CD4-positive, alpha-beta T cell treated with Interleukin-15 for 1 hour (primary cell): ENCODE results near the gene SLFN11.
"Not testable (repeated sequence)": the region's sequence is repeated elsewhere in the genome, so short reads cannot be mapped to it uniquely, and the experiment has no call there.

ENCODE experiments used
- DNase-seq: peaks from one replicate; pipeline ENCODE4 v3.0.0-alpha.2; 2020

The SLFN11 gene, protein sequence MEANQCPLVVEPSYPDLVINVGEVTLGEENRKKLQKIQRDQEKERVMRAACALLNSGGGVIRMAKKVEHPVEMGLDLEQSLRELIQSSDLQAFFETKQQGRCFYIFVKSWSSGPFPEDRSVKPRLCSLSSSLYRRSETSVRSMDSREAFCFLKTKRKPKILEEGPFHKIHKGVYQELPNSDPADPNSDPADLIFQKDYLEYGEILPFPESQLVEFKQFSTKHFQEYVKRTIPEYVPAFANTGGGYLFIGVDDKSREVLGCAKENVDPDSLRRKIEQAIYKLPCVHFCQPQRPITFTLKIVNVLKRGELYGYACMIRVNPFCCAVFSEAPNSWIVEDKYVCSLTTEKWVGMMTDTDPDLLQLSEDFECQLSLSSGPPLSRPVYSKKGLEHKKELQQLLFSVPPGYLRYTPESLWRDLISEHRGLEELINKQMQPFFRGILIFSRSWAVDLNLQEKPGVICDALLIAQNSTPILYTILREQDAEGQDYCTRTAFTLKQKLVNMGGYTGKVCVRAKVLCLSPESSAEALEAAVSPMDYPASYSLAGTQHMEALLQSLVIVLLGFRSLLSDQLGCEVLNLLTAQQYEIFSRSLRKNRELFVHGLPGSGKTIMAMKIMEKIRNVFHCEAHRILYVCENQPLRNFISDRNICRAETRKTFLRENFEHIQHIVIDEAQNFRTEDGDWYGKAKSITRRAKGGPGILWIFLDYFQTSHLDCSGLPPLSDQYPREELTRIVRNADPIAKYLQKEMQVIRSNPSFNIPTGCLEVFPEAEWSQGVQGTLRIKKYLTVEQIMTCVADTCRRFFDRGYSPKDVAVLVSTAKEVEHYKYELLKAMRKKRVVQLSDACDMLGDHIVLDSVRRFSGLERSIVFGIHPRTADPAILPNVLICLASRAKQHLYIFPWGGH

DNA sequence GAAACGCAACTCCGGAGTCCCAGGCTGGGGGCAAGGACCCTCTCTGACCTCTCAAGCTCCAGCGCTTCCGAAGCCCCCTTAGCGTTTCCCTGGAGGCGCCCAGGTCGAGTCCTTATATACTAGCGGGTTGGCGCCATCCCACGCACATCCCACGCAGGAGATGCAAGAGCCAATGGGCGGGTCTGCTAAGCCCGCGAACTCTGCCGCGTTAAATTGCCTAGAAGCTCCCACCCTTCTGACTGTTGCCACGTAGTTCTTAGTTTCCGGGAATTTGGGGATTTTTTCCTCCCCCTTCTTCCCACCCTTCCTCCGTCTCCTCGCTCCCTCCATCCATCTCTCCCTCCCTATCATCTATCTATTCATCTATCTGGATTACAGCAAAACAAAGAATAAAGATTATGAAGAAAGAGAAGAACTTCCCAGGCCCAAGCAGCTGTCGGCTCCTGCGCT lies at the start of gene SLFN11:
TSS of gene SLFN11 (minus strand) at position 88 of the 450 bp plus-strand sequence. CDS start 9,814 bp downstream, outside the sequence.
- DNase-seq = peak; percentile 91

DNA sequence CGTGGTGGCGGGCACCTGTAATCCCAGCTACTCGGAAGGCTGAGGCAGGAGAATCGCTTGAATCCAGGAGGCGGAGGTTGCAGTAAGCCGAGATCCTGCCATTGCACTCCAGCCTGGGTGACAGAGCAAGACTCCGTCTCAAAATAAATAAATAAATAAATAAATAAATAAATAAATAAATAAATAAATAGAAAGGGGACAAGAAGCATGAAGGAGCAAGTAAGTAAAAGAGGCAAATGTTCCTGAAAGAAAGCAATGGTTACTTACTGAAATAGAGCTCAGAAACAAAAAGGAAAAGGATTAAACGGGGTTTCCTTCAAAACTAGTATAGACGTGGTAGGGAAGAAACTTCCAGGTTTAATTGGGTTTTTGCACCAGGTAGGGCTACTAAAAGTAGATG lies 47.6 kb upstream of the SLFN11 start:
- DNase-seq = not testable (repeated sequence)

DNA sequence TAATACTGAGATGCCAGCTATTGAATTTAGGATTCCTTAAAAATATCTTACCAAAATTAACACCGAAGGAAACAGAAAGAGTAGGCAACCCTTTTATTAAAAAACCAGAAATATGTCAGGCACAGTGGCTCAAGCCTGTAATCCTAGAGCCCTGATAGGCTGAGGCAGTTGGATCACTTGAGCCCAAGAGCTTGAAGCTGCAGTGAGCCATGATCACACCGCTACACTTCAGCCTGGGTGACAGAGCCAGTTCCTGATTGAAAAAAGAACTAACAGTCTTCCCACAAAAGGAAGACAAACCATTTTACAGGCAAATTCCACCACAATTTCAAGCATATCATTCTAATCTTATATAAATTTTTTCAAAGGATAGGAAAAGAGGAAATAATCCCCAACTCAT lies 43.2 kb upstream of the SLFN11 start:
- DNase-seq = no peak

DNA sequence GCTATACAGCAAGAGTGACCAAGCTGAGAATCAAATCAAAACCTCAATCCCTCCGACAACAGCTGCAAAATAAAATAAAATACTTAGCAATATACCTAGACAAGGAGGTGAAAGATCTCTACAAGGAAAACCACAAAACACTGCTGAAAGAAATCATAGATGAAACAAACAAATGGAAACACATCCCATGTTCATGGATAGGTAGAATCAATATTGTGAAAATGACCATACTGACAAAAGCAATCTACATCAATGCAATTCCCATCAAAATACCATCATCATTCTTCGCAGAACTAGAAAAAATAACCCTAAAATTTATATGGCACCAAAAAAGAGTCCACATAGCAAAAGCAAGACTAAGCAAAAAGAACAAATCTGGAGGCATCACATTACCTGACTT lies 41.3 kb upstream of the SLFN11 start:
- not testable (repeated sequence) for DNase-seq

DNA sequence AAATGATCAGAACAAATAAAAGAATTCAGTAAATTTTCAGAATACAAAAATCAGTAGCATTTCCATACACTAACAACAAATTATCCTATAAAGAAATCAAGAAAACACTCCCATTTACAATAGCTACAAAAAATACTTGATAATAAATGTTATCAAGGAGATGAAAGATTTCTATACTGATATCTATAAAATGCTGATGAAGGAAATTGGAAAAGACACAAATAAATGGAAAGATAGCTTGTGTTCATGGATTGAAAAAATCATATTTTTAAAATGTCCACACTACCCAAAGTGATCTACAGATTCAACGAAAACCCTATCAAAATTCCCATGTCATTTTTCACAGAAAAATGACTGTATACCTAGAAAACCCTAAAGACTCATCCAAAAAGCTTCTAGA lies 40.8 kb upstream of the SLFN11 start:
- DNase-seq = no peak

DNA sequence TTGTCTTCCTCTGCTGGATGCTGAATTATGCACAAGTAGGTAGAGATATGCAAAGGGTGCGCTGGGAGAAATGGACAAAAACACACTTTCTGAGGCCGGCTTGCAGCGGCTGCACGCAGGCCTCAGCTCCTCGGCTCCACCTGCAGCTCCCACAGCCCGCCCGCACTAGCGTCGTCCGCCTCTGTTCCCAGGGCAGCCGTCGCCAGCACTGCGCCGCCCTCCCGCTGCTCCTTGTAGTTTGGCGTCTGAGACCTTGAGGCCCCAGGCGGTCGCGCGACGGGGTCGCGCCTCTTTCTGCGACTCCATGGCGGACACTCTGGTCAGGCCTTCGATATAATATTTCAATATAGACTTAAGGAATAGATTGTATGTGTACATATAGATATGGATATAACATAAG lies 34.1 kb upstream of the SLFN11 start:
- DNase-seq = no peak

DNA sequence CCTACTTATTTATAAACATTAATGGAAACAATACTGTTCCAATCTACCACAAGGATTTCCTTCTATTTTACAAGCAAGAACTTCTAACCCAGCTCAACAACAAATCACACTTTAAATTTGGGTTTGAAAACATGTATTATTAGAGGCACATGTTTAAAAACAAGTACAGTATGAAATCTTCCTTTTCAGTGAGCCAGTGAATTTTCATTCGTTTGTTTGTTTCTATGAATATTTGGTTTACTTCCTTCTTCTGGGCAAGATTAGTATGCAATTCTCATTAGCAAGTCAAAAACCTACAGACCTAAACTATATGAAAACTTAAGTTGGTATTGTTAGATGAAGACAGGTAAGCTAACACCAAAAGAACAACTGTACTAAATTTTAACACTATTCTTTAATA lies 33.1 kb upstream of the SLFN11 start:
- DNase-seq = no peak

DNA sequence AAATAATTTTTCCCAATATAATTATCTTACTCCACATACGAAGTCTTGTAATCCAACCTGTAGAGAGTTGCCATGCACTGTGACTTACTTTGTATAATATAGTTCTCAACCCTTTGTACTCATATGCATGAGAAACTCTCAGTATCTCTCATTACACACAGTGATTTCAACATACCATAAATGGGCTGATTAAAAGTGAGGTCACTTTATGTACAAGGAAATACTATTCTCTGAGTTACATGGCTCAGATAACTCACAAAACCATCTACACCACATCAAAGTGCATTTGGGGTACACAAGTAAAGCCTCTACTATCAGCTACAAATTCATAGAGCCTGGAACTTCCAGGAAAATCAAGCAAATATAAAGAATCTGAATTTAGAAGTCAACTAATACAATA lies 30.9 kb upstream of the SLFN11 start:
- DNase-seq = no peak

DNA sequence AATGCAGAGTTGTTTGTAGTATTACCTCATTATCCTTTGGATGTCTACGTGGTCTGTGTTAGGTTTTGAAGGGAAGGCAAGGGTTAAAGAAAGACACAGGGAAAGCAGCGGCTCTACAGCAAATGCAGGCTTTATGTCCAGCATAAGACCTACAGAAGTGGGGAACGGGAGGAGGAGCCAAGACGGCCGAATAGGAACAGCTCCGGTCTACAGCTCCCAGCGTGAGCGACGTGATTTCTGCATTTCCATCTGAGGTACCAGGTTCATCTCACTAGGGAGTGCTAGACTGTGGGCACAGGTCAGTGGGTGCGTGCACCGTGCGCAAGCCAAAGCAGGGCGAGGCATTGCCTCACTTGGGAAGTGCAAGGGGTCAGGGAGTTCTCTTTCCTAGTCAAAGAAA lies 20.4 kb upstream of the SLFN11 start:
- DNase-seq = not testable (repeated sequence)

DNA sequence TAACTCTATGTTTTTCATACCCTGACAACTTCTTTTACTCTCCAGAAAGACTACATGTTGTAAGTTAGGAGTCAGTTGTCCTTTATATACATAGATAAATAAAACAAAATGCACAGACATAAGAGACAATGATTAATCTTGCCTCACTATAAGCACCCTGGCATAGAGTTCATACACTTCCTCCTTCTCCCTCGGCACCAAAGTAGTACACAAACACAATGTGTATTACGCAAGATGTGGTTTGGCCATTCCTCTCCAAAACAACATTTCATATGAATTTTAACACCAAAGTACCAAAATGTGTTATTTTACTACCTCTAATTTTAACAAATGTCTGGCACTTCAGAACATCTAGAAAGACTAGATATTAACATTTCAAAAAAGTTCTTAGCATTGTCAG lies 17.2 kb upstream of the SLFN11 start:
- no peak for DNase-seq

DNA sequence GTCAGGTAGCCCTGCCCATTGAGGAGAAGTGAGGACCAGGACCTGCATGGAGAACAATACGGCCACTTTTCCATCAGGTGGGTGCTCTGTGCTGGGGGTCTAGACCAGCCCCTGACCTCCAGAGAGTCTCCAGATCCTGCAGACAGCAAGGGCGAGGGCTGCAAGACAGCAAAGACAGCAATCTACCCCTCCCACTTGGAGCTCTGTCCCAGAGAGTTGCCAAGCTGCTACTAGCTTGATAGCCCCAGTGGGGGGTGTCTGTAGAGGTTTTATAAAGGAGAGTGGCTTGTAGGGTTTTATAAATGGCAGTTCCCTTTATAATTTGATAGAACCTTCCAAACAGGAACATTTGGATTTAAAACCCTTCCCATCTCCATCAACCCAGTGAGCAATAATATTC lies 16.7 kb upstream of the SLFN11 start:
- no peak for DNase-seq

DNA sequence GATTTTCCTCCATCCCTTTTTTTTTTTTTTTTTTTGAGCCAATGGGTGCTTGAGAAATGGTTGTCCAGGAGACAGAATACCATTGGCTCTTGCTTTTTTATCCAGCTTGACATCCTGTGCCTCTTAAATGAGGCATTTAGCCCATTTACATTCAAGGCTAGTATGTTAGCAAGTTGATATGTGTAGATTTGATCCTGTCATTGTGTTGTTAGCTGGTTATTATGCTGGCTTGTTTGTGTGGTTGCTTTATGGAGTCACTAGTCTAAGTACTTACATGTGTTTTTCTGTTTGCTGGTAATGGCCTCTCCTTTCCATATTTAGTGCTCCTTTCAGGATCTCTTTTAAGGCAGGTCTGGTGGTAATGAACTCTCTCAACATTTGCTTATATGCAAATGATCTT lies 14.1 kb upstream of the SLFN11 start:
- DNase-seq = no peak

DNA sequence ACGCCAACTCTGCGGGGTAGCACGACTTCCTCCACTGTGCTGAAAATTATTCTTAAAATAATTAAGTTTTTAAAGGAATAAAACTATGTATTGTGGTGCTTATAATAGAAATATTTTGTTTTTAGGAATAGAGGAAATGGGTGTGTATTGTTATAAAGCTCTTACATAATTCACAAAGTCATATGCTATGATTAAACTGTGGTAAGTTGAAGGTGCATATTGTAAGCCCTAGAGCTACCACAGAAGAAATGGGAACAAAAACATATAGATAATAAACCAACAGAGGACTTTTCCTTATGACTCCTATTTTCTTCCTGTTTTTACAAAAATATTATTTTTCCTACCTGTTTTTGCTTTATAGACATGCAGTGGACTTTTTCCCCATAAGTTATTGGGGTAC lies 4.3 kb upstream of the SLFN11 start:
- DNase-seq = no peak

DNA sequence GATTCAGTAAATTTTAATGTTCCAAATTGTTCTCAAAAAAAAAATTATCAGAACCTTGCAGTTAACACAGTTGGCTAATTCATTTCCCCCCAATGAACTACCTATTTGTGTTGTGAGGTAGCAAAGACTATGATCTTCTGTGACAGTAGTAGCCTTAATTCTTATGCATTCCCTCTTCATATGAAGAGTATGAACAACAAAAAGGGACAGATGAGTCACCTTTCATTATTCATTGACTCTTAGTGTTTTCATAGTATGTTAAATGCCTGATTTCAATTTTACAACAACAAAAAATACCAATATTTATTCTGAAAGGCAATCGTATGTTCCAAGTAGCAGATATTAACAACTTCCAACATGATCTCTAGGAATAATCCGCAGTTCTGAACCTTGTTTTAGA lies 3.6 kb upstream of the SLFN11 start:
- no peak for DNase-seq

DNA sequence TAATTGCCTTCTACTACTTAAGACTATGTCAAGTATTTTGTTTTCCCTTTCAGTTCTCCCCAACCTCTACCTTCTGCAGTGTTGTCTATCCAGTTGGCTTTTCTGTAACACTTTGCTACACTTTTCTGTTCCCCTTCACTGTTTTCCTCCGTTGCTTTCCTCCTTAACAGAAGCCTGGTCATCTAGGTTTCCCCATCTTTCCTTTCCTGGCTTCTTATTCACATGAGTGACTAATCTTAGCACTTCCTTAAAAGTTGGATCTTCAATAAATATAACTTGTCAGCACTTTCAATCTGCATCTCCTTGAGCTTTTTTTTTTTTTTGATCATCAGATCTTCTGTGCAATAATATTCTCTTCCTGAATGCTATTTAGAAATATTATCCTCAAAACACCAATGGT lies 2.8 kb upstream of the SLFN11 start:
- no peak for DNase-seq

DNA sequence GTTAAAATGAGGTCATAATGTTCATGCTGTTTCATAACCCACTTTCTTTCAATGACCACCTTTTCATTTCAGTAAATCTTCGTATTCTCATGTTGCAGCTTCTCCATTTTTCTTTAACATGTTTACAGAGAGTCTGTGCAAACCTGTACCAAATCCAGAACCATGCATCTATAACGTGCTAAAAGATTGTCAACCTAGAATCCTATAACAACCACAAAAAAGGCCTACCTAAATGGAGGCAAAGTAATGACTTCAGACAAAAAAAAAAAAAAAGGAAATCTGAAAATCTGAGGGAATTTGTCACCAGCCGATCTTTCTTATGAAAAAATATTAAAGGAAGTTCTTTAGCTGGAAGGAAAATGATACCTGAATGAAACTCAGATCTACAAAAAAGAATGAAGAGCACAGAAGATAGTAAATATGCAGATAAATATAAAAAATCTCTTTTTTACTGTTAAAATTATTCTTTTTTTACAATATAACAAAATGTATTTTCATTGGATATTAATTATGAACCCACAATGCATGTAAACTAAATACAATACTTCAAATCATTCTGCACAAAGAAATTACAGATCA lies 1.4 kb upstream of the SLFN11 start:
- no peak for DNase-seq

DNA sequence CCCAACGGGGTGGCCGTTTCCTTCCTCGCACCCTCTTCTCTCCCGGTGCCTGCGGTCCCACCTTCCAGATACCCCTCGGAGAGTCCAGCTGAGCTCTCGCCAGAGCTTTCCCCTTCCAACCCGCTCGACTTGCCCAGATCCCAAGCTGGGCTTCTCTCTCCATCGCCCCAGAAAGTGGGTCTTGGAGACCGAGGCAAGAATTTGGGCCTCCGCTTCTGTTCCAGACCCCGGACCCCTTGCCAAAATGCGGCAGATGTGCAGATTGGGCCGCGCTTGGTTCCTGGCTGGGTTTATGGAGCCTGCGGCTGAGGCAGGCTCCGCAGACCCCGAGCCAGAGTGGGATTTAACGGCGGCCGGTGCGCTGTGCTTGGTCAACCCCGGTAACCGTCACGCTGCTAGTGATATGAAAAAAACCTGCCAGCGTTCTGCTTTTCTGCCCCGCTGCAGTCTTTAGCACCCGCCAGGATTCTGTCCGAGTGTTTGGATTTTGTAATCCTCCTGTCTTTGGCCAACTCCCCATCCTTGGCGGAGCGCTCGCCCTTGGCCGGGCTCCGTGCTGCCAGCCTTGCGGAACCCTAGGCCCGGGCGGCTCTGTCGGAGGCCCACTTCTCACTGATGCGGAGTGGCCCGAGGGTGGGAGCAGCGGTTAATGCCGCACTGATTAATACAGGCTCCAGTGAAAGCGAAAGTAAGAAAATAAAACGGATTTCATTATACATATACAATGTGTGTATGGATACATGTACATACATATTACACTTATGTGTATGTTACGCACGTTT lies 754 bp upstream of the SLFN11 start:
- peak; percentile 29 for DNase-seq

DNA sequence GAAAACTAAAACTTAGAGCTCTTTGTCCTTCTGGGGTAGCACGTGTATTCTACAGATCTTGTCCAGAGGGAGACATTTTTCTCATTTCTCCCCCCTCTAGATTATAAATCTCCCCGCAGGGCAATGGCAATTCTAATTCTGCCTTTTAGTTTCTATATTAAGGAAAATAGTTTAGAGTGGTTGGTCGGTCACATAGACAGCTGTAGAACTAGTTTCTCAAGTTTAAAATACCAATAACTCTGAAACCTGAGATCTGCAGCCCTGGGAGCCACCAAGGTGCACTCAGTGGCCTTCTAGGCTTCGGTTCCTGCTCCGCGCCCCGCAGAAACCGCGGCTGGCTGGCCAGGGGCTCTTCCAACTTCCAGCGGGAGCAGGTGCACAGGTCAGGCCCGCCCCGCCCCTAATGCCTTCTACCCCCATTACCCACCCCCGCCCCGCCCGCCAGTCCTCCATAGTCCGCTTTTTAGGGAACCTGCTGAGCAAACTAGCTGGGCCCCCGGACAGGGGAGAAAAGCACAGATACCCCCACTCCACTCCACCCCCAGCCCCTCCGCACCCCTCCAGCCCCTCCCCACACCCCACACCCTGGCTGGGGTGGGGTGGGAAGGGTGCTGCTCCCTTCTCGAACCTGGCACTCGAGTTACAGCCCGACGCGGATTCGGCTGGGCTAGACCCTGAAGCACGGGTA lies 431 bp downstream of the SLFN11 start:
- peak; percentile 34 for DNase-seq

DNA sequence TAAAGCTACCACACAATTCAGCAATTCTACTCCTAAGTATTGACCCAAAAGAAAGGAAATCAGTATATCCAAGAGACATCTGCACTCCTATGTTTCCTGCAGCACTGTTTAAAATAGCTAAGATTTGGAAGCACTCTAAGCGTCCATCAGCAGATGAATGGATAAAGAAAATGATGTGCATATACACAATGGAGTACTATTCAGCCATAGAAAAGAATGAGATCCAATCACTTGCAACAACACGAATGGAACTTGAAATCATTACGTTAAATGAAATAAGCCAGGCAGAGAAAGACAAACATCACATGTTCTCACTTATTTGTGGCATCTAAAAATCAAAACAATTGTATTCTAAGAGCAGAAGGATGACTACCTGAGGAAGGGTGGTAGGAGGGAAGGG lies 1.5 kb downstream of the SLFN11 start:
- no peak for DNase-seq

DNA sequence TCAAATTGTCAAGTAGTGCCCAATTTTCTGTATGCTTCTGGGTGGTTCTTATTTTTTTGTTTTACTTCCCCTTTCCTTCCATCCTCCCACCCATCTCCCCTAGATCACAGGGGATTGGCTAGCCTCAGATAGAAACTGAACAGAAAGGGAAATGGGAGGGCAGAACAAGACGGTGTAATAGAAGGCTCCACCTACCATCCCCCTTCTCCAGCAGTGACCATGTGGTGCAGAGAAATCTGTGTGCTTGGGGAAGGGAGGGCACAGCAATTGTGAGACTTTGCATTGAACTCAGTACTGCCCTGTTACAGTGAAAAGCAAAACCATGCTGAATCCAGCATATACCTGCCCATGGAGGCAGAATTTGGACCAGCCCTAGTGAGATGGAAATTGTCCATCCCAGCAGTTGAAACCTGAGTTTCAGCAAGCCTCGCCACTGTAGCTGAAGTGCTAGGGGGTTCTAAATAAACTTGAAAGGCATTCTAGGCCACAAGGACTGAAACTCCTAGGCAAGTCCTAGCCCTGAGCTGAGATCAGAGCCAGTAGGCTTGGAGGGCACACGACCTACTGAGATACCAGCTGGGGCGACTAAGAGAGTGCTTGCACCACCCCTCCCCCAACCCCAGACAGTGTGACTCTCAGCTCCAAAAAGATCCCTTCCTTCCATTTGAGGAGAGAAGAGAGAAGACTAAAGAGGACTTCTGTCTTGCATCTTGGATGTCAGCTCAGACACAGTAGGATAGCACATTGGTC lies 5.2 kb downstream of the SLFN11 start:
- DNase-seq = peak; percentile 59

DNA sequence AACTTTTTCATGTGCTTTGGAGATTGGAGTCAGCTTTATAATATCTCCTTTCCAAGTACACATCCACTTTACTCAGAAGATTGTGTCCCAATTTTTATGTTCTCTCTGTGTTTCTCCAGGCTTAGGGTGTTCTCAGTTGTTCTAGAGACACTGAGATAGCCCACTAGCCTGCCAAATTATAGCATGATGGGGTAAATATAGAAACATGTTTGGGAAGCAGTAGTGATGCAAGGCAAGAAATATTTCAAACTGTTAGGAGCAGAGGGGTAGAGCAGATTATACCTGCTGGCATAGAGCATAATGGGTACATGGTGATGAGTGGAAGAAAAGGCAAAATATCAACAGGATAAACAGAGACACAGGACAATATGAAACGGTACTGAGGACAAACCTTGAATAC lies 12.4 kb downstream of the SLFN11 start:
- no peak for DNase-seq
